GM21526 (cell line): Measurements from ENCODE around the gene USP48.
"Not testable (repeated sequence)": the region's sequence is repeated elsewhere in the genome, so short reads cannot be mapped to it uniquely, and the experiment has no call there.

Source experiments
- ATAC-seq: cut with Tn5 transposase; IDR thresholded peaks from one replicate; pipeline ENCODE4 v1.9.1; 2021; ENCODE audit warnings: moderate library complexity; ENCODE audit not compliant: unreplicated experiment, low FRiP score

Gene USP48, protein sequence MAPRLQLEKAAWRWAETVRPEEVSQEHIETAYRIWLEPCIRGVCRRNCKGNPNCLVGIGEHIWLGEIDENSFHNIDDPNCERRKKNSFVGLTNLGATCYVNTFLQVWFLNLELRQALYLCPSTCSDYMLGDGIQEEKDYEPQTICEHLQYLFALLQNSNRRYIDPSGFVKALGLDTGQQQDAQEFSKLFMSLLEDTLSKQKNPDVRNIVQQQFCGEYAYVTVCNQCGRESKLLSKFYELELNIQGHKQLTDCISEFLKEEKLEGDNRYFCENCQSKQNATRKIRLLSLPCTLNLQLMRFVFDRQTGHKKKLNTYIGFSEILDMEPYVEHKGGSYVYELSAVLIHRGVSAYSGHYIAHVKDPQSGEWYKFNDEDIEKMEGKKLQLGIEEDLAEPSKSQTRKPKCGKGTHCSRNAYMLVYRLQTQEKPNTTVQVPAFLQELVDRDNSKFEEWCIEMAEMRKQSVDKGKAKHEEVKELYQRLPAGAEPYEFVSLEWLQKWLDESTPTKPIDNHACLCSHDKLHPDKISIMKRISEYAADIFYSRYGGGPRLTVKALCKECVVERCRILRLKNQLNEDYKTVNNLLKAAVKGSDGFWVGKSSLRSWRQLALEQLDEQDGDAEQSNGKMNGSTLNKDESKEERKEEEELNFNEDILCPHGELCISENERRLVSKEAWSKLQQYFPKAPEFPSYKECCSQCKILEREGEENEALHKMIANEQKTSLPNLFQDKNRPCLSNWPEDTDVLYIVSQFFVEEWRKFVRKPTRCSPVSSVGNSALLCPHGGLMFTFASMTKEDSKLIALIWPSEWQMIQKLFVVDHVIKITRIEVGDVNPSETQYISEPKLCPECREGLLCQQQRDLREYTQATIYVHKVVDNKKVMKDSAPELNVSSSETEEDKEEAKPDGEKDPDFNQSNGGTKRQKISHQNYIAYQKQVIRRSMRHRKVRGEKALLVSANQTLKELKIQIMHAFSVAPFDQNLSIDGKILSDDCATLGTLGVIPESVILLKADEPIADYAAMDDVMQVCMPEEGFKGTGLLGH

DNA sequence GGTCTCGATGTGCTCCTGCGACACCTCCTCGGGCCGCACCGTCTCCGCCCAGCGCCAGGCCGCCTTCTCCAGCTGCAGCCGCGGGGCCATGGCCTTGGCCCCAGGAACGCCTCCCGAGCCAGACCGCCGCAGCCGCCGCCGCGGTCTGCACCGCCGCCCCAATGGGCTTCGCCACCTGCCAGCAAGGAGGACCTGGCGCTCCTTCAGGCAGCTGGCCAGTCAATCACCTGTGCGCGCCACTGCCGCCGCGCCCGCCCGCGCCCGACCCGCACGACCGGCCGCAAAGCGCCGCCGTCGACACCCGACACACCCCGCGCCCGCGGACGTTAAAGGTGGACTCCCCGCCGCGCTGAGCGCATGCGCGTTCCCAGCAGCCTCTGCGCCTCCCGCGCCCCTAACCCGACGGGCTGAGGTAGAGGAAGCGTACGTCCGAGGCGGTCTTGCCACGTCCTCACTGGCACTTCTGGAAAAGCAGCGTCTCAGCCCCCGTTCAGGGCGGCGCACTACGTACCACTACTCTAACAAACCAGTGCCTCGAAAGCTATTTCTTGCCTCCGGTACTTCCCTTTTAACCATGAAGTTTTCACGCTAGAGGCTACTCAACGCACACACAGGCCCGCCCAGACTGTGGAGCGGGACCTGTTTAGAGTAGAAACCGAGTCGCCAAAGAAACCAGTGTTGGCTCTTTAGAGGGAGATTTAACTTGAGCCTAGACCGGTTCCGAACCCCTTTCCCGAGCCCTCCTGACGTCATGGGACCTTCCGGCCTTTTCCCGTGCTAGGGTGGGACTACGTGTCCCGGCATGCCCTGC lies at the start of gene USP48:
USP48 (minus strand) TSS at position 282 of the 811 bp plus-strand sequence; CDS start at position 90, 192 bp downstream.
- peak; percentile 63 for ATAC-seq

GRCh38 chr1:21831454-21831970 lies 48.6 kb upstream of the USP48 start:
- ATAC-seq: no peak

GRCh38 chr1:21830792-21831453 lies 48.0 kb upstream of the USP48 start:
- no peak for ATAC-seq

- ATAC-seq: no peak
Measured at GRCh38 chr1:21829294-21829693, 46.3 kb upstream of the USP48 start.

DNA sequence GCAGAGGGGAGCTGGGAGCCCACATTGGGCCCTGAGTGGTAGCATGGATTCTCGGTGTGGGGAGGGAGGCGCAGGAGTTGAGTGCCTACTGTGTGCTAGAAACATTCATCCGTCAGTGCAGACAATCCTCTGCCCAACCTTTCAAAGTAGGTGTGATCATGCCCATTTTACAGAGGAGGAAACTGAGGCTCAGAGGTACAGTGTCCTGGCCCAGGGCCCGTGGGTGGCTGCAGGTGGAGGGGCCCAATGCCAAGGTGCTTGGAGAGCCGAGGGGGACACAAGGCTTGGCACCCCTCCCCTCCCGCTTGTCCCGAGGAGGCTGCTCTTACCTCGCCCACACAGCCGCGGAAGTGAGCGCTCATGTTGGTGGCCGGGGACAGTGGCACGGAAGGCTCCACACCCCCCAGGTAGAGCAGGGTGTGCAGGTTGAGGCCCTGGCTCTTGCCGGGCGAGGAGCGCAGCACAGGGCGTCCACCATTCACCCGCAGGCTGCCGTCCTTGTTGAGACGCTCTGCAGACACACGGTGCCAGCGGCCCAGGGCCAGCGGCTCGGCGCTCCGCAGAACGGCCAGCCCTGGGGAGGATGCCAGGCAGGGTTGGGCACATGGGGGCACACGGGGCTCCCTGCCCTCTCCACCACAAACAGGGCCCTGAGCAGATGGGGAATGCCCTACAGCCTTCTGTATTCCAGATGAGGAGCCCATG lies 45.7 kb upstream of the USP48 start:
- no peak for ATAC-seq

- no peak for ATAC-seq
Measured at GRCh38 chr1:21828075-21828474, 45.1 kb upstream of the USP48 start.

GRCh38 chr1:21827141-21827679 lies 44.3 kb upstream of the USP48 start:
- ATAC-seq: no peak

- not testable (repeated sequence) for ATAC-seq
Measured at GRCh38 chr1:21826694-21827093, 43.7 kb upstream of the USP48 start.

- no peak for ATAC-seq
Measured at GRCh38 chr1:21825393-21825792, 42.4 kb upstream of the USP48 start.

DNA sequence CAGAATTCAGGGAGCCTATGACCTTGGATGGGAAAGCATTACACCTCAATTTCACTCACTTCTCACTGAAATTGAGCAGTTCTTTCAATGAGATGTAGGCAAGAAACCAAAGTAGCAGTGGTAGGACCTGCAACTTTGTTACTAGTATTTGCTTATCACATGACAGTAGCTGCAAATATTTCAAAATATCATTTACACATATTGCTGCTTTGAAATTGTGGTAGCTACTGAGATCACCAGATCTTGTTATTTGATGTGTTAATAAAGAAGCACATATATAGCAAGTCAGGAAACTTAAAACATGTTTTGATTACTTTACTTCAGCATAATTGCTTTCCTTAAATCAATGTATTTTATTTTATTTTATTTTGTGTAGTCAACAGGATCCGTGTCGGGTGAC lies 42.0 kb upstream of the USP48 start:
- no peak for ATAC-seq

GRCh38 chr1:21823980-21824702 lies 41.2 kb upstream of the USP48 start:
- ATAC-seq: no peak

DNA sequence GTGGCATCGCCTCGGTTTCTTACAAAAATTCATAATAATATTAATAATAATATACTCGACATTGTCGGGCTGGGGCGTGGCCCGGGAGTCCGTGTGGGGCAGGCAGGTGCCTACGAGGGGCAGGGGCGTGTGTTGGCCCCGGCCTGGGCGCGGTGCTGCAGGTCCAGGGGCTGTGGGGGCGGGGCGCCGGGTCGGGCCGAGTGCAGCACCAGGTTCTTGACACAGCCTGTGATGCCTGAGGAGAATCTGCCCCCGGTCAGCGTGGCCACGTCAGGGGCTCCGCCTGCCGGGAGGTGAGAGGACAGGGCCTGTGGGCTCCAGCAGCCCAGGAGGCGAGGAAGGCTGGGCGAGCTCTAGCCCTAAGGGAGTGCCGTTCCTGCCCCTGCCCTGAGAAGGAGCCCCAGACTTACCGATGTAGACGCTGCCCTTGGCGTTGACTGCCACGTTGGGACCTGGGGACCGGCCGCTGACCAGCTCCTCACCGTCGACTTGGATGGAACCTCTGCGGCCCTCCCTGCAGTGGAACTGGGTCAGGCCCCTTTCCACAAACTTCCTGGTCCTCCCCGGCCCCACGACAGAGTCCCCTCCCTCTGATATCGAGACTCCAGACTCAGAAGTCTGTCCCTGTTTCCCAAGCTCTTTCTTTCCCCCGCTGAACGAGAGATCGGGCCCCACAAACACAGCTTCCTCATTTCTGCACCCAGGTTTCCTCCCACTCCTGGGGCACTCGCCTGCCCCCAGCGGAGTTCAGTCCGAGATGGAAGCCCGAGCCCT lies 40.4 kb upstream of the USP48 start:
- ATAC-seq: no peak

DNA sequence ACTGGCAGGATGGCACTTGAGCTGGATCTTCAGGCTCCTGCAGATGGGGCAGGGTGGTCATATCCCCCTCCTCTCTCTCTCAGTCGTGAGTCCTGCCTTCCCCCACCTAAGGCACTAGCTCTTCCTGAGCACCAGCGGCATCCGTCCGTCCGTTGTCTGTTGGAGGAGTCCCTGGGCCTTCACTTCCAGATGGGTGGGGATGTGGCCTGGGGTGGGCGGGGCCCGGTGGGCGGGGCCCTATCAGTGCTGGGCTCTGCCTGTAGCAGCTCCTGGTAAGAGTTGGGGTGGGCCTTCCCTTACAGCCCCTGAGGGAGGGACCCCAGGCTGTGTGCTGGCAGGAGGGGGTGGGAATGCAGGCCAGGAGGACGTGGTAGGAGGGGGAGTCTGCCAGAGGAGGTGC lies 39.4 kb upstream of the USP48 start:
- no peak for ATAC-seq

DNA sequence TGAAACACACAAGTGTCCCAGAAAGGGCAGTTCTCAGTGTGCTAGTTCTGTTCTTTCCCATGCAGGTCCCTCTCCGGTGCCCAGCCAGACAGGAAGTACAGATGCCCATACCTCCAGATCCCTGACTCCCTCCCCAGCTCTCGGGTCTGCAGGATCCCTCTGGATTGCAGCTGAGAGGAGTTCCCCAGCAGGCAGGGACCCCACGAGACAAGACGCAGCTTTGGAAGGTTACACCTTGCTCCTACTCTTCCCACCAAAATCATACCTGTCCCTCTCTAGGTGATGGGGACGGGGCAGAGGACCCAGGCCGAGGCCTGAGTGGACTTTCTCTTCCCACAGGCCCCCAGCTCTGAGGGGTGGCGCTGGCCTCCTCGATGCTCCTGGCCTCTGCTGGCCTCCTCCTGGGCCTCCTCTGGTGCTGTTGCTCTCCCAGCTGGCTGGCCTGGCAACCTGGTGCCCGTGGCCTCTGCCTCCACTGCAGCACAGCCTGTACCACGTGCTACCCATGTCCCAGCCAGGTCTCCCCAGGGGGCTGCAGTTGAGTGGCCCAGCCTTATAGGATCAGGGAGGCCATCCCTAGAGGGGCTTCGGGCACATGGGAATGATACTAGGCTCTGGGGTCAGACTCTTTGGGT lies 38.6 kb upstream of the USP48 start:
- ATAC-seq: no peak

DNA sequence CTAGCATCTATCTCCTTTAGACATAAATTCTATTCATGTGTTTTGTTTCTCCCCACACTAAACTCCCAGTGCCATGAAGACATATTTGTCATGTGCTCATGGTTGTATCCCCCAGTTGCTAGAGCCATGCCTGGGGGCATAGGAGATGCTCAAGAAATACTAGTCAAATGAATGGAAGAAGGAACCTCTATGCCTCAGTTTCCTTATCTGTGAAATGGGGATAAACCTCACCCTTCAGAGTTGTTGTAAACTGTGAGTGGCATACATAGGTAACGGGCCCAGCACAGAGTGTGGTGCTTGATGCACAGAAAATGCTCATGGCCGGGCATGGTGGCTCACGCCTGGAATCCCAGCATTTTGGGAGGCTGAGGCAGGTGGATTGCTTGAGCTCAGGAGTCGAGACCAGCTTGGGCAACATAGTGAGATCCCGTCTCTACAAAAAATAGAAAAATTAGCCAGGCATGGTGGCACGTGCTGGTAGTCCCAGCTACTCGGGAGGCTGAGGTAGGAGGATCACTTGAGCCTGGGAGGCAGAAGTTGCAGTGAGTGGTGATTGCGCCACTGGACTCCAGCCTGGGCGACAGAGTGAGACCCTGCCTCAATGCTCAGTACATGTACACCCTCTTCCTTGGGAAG lies 37.8 kb upstream of the USP48 start:
- ATAC-seq: no peak

GRCh38 chr1:21818656-21819055 lies 35.7 kb upstream of the USP48 start:
- ATAC-seq: no peak
